ENCODE data around the gene RPL10.

GRCh38 chrX:154430479-154430878, 32.3 kb downstream of the RPL10 start:
- no peak for TF ChIP-seq CTCF (IDR thresholded peaks at IDR 0.05; ENCODE audit: extremely low read depth in 1 of 2, insufficient read depth in 1 of 2, low read depth in 1 of 2, low read length in 2 of 2)
- TF ChIP-seq POLR2AphosphoS5 (IDR thresholded peaks at IDR 0.05; ENCODE audit: insufficient read depth, low read depth, low read length): no peak
- no peak for TF ChIP-seq MAX (IDR thresholded peaks at IDR 0.05; ENCODE audit: insufficient read depth, insufficient read length)
- TF ChIP-seq POLR2A (IDR thresholded peaks at IDR 0.05; ENCODE audit: low read depth, low read length): no peak
- no peak for TF ChIP-seq EZH2 (IDR thresholded peaks at IDR 0.05; ENCODE audit: borderline replicate concordance, low read depth, low read length, severe bottlenecking)
- TF ChIP-seq JUN (IDR thresholded peaks at IDR 0.05; ENCODE audit: borderline replicate concordance, insufficient read depth, insufficient read length, low read depth): no peak
- no peak for TF ChIP-seq MYC (IDR thresholded peaks at IDR 0.05; ENCODE audit: low read depth, low read length)
- no peak for TF ChIP-seq GATA2 (IDR thresholded peaks at IDR 0.05; ENCODE audit: insufficient read depth, insufficient read length, low read depth, low read length)

Data from endothelial cell of umbilical vein (primary cell).